ENCODE data around the gene AP1AR.
A peak's percentile ranks its signal among the peaks of the same experiment; 100 is the strongest.
"Not testable (repeated sequence)": the region's sequence is repeated elsewhere in the genome, so short reads cannot be mapped to it uniquely, and the experiment has no call there.

The AP1AR gene

DNA sequence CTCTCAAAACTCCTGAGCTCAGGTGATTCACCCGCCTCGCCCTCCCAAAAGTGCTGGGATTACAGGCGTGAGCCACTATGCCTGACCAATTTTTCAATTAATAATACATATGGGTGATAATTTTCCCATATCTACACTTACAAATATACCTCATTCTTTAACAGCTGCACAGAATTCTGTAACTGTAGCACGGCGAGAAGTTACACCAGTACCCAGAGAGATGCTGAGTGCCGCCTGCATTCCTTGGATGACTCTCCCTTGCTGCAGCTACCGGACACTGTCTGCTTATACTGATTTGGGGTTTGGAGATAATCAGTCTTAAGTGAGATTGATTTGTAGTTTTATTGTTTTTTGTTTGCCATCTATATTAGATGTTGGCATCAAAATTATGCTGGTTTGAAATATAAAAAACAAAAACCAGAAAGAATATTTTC, 48.3 kb downstream of the AP1AR start:
- WGBS (ENCODE audit: extremely low coverage, insufficient coverage, insufficient read length) = no CpG with 5 or more reads among the region's 7 CpGs
- no peak overlapping the region for H2BK5ac ChIP-seq (ENCODE audit: low read depth, low read length, poor library complexity)
- H3K4me2 ChIP-seq (ENCODE audit: low read length) = no peak overlapping the region

DNA sequence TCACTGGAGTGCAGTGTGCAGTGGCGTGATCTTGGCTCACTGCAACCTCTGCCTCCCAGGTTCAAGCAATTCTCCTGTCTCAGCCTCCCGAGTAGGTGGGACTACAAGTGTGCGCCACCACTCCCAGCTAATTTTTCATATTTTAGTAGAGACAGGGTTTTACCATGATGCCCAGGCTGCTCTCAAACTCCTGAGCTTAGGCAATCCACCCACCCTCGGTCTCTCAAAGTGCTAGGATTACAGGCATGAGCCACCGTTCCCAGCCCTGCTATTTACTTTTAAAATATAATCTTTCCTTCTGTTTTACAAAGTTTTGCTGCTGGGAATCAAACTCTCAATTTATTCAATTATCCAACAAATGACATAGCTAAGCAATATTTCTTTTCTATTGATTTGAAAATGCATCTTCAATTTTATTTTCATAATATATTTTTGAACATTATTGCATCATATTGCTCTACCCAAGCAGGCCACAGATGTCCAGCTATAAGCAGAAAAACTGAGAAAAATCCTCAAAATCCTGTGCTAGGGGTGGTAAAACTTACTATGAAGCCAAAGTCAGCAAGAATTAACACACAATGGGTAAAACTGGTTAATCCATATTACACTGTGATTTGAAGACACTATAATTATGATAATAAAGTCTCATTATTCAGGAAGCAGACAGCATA, 48.9 kb downstream of the AP1AR start:
- Histone ChIP-seq H3K4ac (ENCODE audit: low read depth, low read length) (no peak overlapping the region), H3K9me3 (ENCODE audit: insufficient read depth, low read depth, low read length) (no peaks in the 10 kb centered on the region), H3K18ac (ENCODE audit: low read length) (no peak overlapping the region), H2BK120ac (ENCODE audit: insufficient read depth, low read length, poor library complexity) (no peak overlapping the region), H3K4me2 (ENCODE audit: low read length) (no peak overlapping the region), H3K27ac (ENCODE audit: low read depth, low read length) (no peak overlapping the region), H4K91ac (ENCODE audit: low read depth, low read length) (no peak overlapping the region), H3K79me1 (ENCODE audit: low read length) (peaks cover 2% of the 10 kb centered on the region), H3K23ac (ENCODE audit: low read length) (no peak overlapping the region), H2BK5ac (ENCODE audit: low read depth, low read length, poor library complexity) (no peak overlapping the region), H3K27me3 (ENCODE audit: insufficient read depth, low read length) (no peaks in the 10 kb centered on the region), H4K12ac (ENCODE audit: low read depth, low read length) (no peak overlapping the region), H3K9ac (ENCODE audit: low read length) (no peak overlapping the region), H2BK12ac (ENCODE audit: low read length) (no peak overlapping the region), H3K36me3 (ENCODE audit: control insufficient read depth in 1 of 2, insufficient read depth in 2 of 2, low read length in 2 of 2) (peaks cover 0 to 3% of the 10 kb centered on the region in 2 experiments), H3K4me3 (ENCODE audit: low read depth, low read length) (no peak overlapping the region), H4K8ac (ENCODE audit: low read depth, low read length) (no peak overlapping the region), H3K79me2 (ENCODE audit: control insufficient read depth, insufficient read depth, low read length, poor library complexity) (peaks cover under 1% of the 10 kb centered on the region), H2AFZ (ENCODE audit: insufficient read depth, low read length, poor library complexity) (no peak overlapping the region), H3K4me1 (ENCODE audit: control insufficient read depth in 1 of 2, insufficient read depth in 2 of 2, low read length in 2 of 2) (peaks cover 3 to 4% of the 10 kb centered on the region in 2 experiments), H3K14ac (ENCODE audit: low read length) (no peak overlapping the region), H2AK5ac (ENCODE audit: low read length) (no peak overlapping the region)
- no peak for DNase-seq
- WGBS (ENCODE audit: extremely low coverage, insufficient coverage, insufficient read length) = no CpG with 5 or more reads among the region's 5 CpGs

More for the DNA sequence above, 48.3 kb downstream of the AP1AR start:
- Histone ChIP-seq H3K4me3 (ENCODE audit: low read depth, low read length) (no peak overlapping the region), H4K12ac (ENCODE audit: low read depth, low read length) (no peak overlapping the region), H3K79me2 (ENCODE audit: control insufficient read depth, insufficient read depth, low read length, poor library complexity) (no peaks in the 10 kb centered on the region), H2AK5ac (ENCODE audit: low read length) (no peak overlapping the region), H3K79me1 (ENCODE audit: low read length) (no peaks in the 10 kb centered on the region), H2BK12ac (ENCODE audit: low read length) (no peak overlapping the region), H3K27ac (ENCODE audit: low read depth, low read length) (no peak overlapping the region), H2BK120ac (ENCODE audit: insufficient read depth, low read length, poor library complexity) (no peak overlapping the region), H3K14ac (ENCODE audit: low read length) (no peak overlapping the region), H3K4me1 (ENCODE audit: control insufficient read depth in 1 of 2, insufficient read depth in 2 of 2, low read length in 2 of 2) (peaks cover 1 to 2% of the 10 kb centered on the region in 2 experiments), H3K9ac (ENCODE audit: low read length) (no peak overlapping the region), H3K9me3 (ENCODE audit: insufficient read depth, low read depth, low read length) (no peaks in the 10 kb centered on the region), H3K18ac (ENCODE audit: low read length) (no peak overlapping the region), H3K27me3 (ENCODE audit: insufficient read depth, low read length) (no peaks in the 10 kb centered on the region), H4K8ac (ENCODE audit: low read depth, low read length) (no peak overlapping the region), H4K91ac (ENCODE audit: low read depth, low read length) (no peak overlapping the region), H2AFZ (ENCODE audit: insufficient read depth, low read length, poor library complexity) (no peak overlapping the region), H3K23ac (ENCODE audit: low read length) (no peak overlapping the region), H3K36me3 (ENCODE audit: control insufficient read depth in 1 of 2, insufficient read depth in 2 of 2, low read length in 2 of 2) (peaks cover 2 to 3% of the 10 kb centered on the region in 2 experiments), H3K4ac (ENCODE audit: low read depth, low read length) (no peak overlapping the region)
- DNase-seq = peak; percentile 46 to 63

DNA sequence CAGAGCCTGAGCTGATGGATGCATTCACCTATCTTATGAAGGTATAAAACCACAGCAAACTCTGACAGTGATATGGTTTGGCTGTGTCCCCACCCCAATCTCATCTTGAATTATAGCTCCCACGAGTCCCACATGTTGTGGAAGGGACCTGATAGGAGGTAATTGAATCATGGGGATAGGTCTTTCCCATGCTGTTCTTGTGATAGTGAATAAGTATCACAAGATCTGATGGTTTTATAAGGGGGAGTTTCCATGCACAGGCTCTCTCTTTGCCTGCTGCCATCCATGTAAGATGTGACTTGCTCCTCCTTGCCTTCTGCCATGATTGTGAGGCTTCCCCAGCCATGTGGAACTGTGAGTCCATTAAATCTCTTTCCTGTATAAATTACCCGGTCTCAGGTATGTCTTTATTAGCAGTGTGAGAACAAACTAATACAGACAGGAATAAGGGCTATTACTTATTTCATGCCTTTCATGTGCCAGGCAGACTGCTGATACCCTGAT, 50.4 kb downstream of the AP1AR start:
- H3K79me2 ChIP-seq (ENCODE audit: control insufficient read depth, insufficient read depth, low read length, poor library complexity); H3K4me3 ChIP-seq (ENCODE audit: low read depth, low read length); H2BK120ac ChIP-seq (ENCODE audit: insufficient read depth, low read length, poor library complexity); H2AK5ac ChIP-seq (ENCODE audit: low read length); H2BK5ac ChIP-seq (ENCODE audit: low read depth, low read length, poor library complexity); H3K36me3 ChIP-seq (ENCODE audit: control insufficient read depth in 1 of 2, insufficient read depth in 2 of 2, low read length in 2 of 2); H3K23ac ChIP-seq (ENCODE audit: low read length); H2AFZ ChIP-seq (ENCODE audit: insufficient read depth, low read length, poor library complexity); H3K27ac ChIP-seq (ENCODE audit: low read depth, low read length); H3K4ac ChIP-seq (ENCODE audit: low read depth, low read length); H3K4me1 ChIP-seq (ENCODE audit: control insufficient read depth in 1 of 2, insufficient read depth in 2 of 2, low read length in 2 of 2); H3K27me3 ChIP-seq (ENCODE audit: insufficient read depth, low read length); H3K9me3 ChIP-seq (ENCODE audit: insufficient read depth, low read depth, low read length); H3K4me2 ChIP-seq (ENCODE audit: low read length); H3K18ac ChIP-seq (ENCODE audit: low read length); H3K79me1 ChIP-seq (ENCODE audit: low read length); H2BK12ac ChIP-seq (ENCODE audit: low read length); H3K14ac ChIP-seq (ENCODE audit: low read length); H4K12ac ChIP-seq (ENCODE audit: low read depth, low read length); H4K91ac ChIP-seq (ENCODE audit: low read depth, low read length); H3K9ac ChIP-seq (ENCODE audit: low read length); H4K8ac ChIP-seq (ENCODE audit: low read depth, low read length); DNase-seq: not testable (repeated sequence)
- no CpG with 5 or more reads among the region's 2 CpGs for WGBS (ENCODE audit: extremely low coverage, insufficient coverage, insufficient read length)

DNA sequence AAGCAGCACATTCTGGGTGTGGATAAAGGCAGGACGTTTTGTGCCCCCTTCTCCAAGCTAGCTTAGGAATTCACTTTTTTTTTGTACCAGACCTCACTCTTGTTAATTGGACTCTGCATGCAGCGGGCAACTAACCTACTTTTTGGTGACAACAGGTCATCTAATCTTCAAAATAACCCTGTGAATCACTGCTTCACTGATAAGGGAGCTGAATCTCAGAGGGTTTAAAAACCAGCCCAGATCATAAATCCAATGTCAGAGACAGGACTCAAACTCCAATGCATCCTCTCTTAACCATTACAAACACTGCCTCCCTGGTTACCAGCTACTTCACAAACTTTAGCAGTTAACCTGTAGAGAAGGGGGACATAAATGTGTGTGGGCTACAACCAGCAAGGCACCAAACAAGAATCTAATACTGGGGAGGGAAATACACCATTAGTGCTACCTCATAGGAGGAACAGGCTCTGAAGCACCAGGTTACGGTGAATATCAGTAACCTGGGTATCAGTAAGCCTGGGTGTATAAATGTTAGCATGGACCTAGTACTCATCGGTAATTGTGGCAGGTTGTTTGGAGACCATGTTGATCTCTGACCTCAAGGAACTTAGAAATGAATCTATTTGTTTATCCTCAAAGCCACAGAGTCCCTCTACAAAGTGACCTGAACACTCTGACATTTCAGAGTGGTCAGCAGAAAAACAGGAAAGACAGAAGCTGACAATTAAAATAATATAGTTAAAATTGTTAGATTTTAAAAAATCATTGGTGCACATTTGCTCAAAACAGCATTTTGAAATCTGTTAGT, 51.5 kb downstream of the AP1AR start:
- Histone ChIP-seq H3K27ac (ENCODE audit: low read depth, low read length) (no peak overlapping the region), H3K36me3 (ENCODE audit: control insufficient read depth in 1 of 2, insufficient read depth in 2 of 2, low read length in 2 of 2) (peaks cover 0 to 3% of the 10 kb centered on the region in 2 experiments), H3K23ac (ENCODE audit: low read length) (no peak overlapping the region), H3K4me3 (ENCODE audit: low read depth, low read length) (no peak overlapping the region), H2BK5ac (ENCODE audit: low read depth, low read length, poor library complexity) (no peak overlapping the region), H4K12ac (ENCODE audit: low read depth, low read length) (no peak overlapping the region), H3K18ac (ENCODE audit: low read length) (no peak overlapping the region), H2AFZ (ENCODE audit: insufficient read depth, low read length, poor library complexity) (no peak overlapping the region), H3K4me1 (ENCODE audit: control insufficient read depth in 1 of 2, insufficient read depth in 2 of 2, low read length in 2 of 2) (peaks cover 3 to 4% of the 10 kb centered on the region in 2 experiments), H3K4ac (ENCODE audit: low read depth, low read length) (no peak overlapping the region), H3K79me1 (ENCODE audit: low read length) (peaks cover 8% of the 10 kb centered on the region), H3K14ac (ENCODE audit: low read length) (no peak overlapping the region), H2BK120ac (ENCODE audit: insufficient read depth, low read length, poor library complexity) (no peak overlapping the region), H3K27me3 (ENCODE audit: insufficient read depth, low read length) (no peaks in the 10 kb centered on the region), H3K9me3 (ENCODE audit: insufficient read depth, low read depth, low read length) (no peaks in the 10 kb centered on the region), H3K79me2 (ENCODE audit: control insufficient read depth, insufficient read depth, low read length, poor library complexity) (peaks cover 2% of the 10 kb centered on the region), H2AK5ac (ENCODE audit: low read length) (no peak overlapping the region), H3K4me2 (ENCODE audit: low read length) (no peak overlapping the region), H2BK12ac (ENCODE audit: low read length) (no peak overlapping the region), H3K9ac (ENCODE audit: low read length) (no peak overlapping the region), H4K91ac (ENCODE audit: low read depth, low read length) (no peak overlapping the region), H4K8ac (ENCODE audit: low read depth, low read length) (no peak overlapping the region)
- no CpG with 5 or more reads among the region's 4 CpGs for WGBS (ENCODE audit: extremely low coverage, insufficient coverage, insufficient read length)
- DNase-seq = no peak
